Central memory CD8-positive, alpha-beta T cell (primary cell): Measurements from ENCODE around the gene KCNC1.

Source experiments
- ATAC-seq: fragments of 150-1000 bp; cut with Tn5 transposase; replicated peaks from 2 replicates; pipeline ENCODE4 v1.10.0; 2022; ENCODE audit warnings: mild to moderate bottlenecking, moderate FRiP score, moderate number of reproducible peaks; ENCODE audit not compliant: poor library complexity, severe bottlenecking; ENCODE audit errors: extremely low read depth
- DNase-seq, 2 donors: peaks; one replicate each; pipeline ENCODE4 v3.0.0; 2021; ENCODE audit warnings: low spot score in 2 of 2
- H3K27ac Mint-ChIP-seq: one replicate; pipeline ENCODE4 v1.8.0; 2022; ENCODE audit warnings: low read depth, mild to moderate bottlenecking, moderate library complexity, mixed read lengths
- H3K27me3 Mint-ChIP-seq: one replicate; pipeline ENCODE4 v1.8.0; 2022; ENCODE audit warnings: mixed read lengths
- H3K36me3 Mint-ChIP-seq: one replicate; pipeline ENCODE4 v1.8.0; 2022; ENCODE audit warnings: mild to moderate bottlenecking, moderate library complexity, mixed read lengths; ENCODE audit not compliant: insufficient read depth
- H3K4me1 Mint-ChIP-seq: one replicate; pipeline ENCODE4 v1.8.0; 2022; ENCODE audit warnings: mixed read lengths
- H3K4me3 Mint-ChIP-seq: one replicate; pipeline ENCODE4 v1.8.0; 2022; ENCODE audit warnings: mild to moderate bottlenecking, moderate library complexity, mixed read lengths
- H3K9me3 Mint-ChIP-seq: one replicate; pipeline ENCODE4 v1.8.0; 2022; ENCODE audit warnings: mixed read lengths

The KCNC1 gene

DNA sequence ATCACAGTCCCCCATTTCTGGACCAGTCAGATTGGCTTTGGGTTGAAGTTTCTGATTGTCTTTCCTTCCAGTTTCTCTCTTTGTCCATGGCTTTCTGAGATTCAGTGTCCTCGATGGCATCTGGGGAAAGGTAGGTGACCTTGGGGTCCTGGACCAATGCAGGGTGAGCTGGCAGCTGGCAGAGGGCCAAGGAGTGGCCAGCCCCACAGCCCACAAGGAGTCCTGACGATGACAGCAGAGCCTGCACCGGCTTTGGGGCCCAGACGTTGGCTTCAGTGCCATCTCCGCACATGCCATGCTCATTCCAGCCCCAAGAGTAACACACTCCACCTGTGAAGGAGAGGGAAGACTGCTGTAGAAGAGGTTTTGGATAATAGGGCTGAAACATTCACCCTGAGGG is 53.5 kb downstream of the KCNC1 start:
- no peak overlapping the region for H3K4me3 Mint-ChIP-seq
- no peaks in the 10 kb centered on the region for H3K4me1 Mint-ChIP-seq
- no peak overlapping the region for H3K27ac Mint-ChIP-seq
- no peak for DNase-seq
- H3K27me3 Mint-ChIP-seq = no peaks in the 10 kb centered on the region
- ATAC-seq = no peak
- no peaks in the 10 kb centered on the region for H3K9me3 Mint-ChIP-seq
- peaks cover 2% of the 10 kb centered on the region for H3K36me3 Mint-ChIP-seq

DNA sequence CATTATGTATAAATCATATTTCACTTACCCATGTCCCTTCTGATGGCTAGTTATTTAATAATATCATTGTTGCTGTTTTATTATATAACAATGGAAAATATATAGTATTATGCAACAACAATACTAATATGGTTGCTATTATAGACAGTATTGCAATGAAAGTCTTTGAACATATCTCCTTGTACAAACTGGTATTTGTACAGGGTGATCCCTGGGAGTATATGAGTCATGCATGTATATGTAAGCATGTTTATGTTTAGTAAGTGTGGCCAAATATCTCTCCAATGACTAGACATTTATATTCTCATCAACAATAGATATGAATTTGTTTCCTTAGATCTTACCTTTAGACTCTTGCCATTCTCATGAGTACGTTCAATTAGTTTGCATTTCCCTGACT is 55.9 kb downstream of the KCNC1 start:
- Mint-ChIP-seq H3K27ac (no peak overlapping the region), H3K9me3 (no peaks in the 10 kb centered on the region), H3K4me1 (no peaks in the 10 kb centered on the region), H3K27me3 (no peaks in the 10 kb centered on the region), H3K36me3 (peaks cover 2% of the 10 kb centered on the region), H3K4me3 (no peak overlapping the region)
- ATAC-seq = no peak
- no peak for DNase-seq

DNA sequence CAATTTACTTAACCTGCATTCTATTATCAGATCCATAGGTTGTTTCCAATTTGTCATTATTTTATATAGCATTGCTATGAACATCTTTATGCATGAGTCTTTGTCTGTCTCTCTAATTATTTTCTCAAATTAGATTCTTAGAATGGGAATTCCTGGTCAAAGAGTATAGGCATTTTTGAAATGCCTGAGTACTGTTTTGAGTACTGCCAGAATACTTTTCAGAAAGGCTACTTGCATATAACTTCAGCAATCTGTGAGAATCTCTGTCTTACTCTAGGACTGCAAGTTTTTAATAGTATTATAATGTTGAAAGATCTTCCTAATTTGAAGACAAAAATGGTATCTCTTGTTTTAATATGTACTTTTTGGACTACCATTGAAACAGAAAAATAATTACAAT is 56.6 kb downstream of the KCNC1 start:
- Mint-ChIP-seq H3K36me3 (peaks cover 2% of the 10 kb centered on the region), H3K4me3 (no peak overlapping the region), H3K27me3 (no peaks in the 10 kb centered on the region), H3K4me1 (no peaks in the 10 kb centered on the region), H3K9me3 (no peaks in the 10 kb centered on the region), H3K27ac (no peak overlapping the region)
- no peak for ATAC-seq
- DNase-seq = no peak

DNA sequence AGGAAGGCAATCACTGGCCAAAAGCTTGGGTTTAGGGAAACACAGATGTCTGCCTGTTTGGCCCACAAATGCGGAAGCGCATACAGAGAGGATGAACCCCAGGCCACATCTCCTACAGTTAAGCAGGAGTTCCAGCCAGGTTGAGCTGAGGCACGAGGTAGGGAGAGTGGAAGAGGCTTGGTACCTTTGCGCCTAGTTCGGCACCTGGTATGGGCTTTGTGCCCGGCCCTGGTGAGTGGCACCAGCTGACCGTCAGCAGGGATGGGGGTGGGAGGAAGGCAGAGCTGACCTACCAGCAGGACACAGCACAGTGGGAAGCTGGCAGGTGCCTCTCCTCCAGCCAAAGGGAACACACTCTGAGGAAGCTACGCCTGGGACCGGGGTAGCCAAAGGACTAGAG is 57.6 kb downstream of the KCNC1 start:
- Mint-ChIP-seq H3K27ac (no peak overlapping the region), H3K4me3 (no peak overlapping the region), H3K4me1 (no peaks in the 10 kb centered on the region), H3K27me3 (no peaks in the 10 kb centered on the region), H3K36me3 (peaks cover 2% of the 10 kb centered on the region), H3K9me3 (no peaks in the 10 kb centered on the region)
- no peak for ATAC-seq
- no peak for DNase-seq

DNA sequence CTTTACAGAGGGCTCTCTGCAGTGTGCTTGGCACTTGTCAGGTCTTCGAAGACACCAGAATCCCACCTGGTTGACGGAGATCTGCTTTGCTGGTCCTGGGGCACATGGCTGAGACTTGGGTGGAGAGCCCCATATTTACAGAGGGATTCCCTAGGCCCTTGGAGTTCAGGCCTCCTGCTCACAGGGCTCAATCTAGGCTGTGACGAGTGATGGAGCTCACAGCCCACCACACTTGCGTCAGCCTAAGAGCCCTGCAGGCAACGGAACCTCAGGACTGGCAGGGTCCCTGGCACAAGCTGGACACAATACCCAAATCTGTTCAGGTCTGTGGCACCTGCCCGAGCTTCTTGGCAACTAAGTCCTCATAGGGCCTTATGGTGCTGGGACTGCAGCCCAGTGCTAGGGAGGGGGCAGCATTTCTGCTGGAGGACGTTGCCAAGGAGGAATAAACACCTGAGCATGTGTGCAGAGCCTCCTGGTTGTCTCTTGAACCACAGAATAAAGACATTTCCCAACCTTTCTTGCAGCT is 59.1 kb downstream of the KCNC1 start:
- ATAC-seq (no peak), DNase-seq (no peak)
- Mint-ChIP-seq H3K27me3 (no peaks in the 10 kb centered on the region), H3K4me1 (no peaks in the 10 kb centered on the region), H3K9me3 (no peaks in the 10 kb centered on the region), H3K36me3 (peaks cover 5% of the 10 kb centered on the region), H3K27ac (no peak overlapping the region), H3K4me3 (no peak overlapping the region)

DNA sequence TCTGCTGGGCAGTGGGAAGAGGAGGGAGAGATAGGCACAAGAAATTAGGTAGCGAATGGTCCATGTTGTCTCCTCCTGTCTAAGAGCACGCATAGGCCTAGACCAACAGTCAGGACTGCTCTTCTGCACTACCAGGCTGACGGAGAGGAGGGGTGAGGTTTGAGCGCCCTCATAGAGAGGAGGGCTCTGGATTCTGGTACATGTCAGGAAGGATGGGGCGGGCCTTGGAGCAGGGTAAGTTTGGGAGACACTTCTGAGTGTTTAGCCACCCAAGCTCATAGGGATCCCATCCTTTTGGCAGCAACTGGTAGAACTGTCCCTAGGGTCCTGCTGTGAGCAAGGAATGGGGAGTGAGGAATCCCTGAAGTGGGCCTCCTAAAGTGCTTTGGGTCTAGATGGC is 60.4 kb downstream of the KCNC1 start:
- Mint-ChIP-seq H3K4me1 (no peaks in the 10 kb centered on the region), H3K27ac (no peak overlapping the region)
- DNase-seq = no peak

DNA sequence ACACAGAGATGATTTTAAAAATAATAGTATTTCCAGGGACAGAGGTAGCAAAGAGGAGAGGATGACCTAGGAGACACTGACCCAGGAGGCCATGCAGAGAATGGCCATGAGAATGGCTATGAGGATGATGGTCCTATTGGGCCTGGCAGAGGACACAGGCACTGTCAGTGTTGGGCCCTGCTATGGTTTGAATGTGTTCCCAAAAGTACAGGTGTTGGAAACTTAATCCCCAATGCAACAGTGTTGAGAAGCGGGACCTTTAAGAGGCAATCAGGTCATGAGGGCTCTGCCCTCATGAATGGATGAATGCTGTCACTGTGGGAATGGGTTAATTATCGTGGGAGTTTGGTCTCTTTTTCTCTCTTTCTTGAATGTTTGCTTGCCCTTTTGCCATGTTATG is 61.6 kb downstream of the KCNC1 start:
- Mint-ChIP-seq H3K4me1 (no peaks in the 10 kb centered on the region), H3K27ac (no peak overlapping the region), H3K9me3 (no peaks in the 10 kb centered on the region), H3K4me3 (no peak overlapping the region), H3K27me3 (no peaks in the 10 kb centered on the region), H3K36me3 (peaks cover 2% of the 10 kb centered on the region)
- no peak for DNase-seq
- no peak for ATAC-seq

More for the DNA sequence above, 60.4 kb downstream of the KCNC1 start:
- ATAC-seq = no peak
- no peak overlapping the region for H3K4me3 Mint-ChIP-seq
- no peaks in the 10 kb centered on the region for H3K9me3 Mint-ChIP-seq
- peaks cover 5% of the 10 kb centered on the region for H3K36me3 Mint-ChIP-seq
- no peaks in the 10 kb centered on the region for H3K27me3 Mint-ChIP-seq

DNA sequence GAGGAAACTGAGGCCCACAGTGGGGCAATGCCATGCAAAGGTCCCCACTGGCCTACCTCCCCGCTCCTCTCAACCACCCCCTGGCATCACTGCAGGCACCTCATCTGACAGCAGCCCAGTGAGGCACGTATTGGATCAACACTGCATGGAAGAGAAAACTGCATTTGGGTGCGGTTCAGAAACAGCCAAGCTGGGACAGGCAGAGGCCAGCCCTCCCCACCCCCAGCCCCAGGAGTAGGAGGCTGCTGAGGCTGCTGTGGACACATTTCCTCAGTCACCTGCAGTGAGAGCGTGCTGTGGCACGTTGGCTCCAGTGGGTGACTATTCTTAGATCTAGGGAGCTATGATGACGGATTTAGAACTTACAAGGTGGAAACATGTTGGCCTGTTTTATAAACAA is 63.7 kb downstream of the KCNC1 start:
- Mint-ChIP-seq H3K4me1 (no peaks in the 10 kb centered on the region), H3K4me3 (no peak overlapping the region)
- ATAC-seq = no peak

DNA sequence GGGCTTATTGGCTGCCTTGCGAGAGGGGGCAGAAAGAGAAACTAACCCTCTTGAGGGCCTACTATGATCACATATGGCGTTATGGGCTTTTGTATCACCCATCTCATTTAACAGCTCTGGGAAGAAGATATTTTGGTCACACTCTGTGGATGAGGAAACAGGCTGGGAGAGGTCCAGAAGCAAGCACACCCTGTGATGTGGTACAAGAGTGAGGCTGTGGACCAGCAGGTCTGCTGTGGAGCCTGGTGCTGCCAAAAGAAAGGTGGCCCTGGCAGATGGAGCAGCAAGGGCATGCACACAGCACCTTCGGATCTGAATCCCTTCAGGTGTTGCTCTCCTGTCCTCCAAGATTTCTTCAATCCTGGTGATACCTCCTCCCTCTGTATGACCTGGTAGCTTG is 64.1 kb downstream of the KCNC1 start:
- Mint-ChIP-seq H3K4me1 (no peaks in the 10 kb centered on the region), H3K27me3 (no peaks in the 10 kb centered on the region), H3K9me3 (no peaks in the 10 kb centered on the region), H3K4me3 (no peak overlapping the region), H3K36me3 (peaks cover 2% of the 10 kb centered on the region), H3K27ac (no peak overlapping the region)
- no peak for ATAC-seq
- no peak for DNase-seq

More for the DNA sequence above, 63.7 kb downstream of the KCNC1 start:
- Mint-ChIP-seq H3K27me3 (no peaks in the 10 kb centered on the region), H3K36me3 (peaks cover 2% of the 10 kb centered on the region), H3K9me3 (no peaks in the 10 kb centered on the region), H3K27ac (no peak overlapping the region)
- no peak for DNase-seq

DNA sequence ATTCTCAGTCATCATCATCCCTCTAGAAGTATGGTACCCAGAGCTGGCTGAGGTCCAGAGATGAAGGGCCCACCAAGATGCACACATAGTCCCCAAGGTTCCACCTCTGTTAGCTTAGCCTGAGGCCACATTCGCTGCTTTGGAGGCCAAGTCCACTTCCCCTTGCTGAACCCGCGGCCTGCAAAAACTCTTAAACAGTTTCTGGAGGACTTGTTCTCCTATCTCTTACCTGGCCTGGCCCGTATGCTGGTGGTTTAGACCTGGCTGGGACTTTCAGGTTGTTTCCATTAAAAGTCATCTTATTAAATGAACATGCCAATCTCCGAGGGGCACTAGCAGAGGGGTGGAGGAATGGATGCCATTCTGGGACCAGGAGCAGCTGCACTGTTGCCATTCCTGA is 64.6 kb downstream of the KCNC1 start:
- ATAC-seq (no peak), DNase-seq (no peak)
- Mint-ChIP-seq H3K4me1 (no peaks in the 10 kb centered on the region), H3K27ac (no peak overlapping the region), H3K36me3 (peaks cover 2% of the 10 kb centered on the region), H3K27me3 (no peaks in the 10 kb centered on the region), H3K4me3 (no peak overlapping the region), H3K9me3 (no peaks in the 10 kb centered on the region)

DNA sequence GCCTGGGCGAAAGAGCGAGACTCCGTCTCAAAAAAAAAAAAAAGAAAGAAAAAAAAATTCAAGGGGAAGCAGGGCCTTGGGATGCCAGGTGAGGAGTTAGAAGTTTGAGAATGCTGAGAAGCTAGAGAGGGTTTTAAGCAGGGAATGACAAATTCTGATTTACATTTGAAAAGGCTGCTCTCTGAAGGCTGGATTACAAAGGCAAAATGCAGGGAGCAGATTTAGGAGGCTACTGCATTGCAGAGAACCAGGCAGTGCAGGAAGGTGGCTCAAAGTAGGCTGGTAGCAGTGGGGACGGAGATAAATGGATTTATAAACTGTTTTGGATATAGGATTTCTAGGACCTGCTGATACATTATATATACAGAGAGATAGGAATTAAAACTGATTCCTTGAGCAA is 66.6 kb downstream of the KCNC1 start:
- Mint-ChIP-seq H3K27me3 (no peaks in the 10 kb centered on the region), H3K36me3 (peaks cover 2% of the 10 kb centered on the region), H3K27ac (no peak overlapping the region), H3K4me3 (no peak overlapping the region), H3K9me3 (no peaks in the 10 kb centered on the region), H3K4me1 (no peaks in the 10 kb centered on the region)
- ATAC-seq = no peak
- DNase-seq = no peak

DNA sequence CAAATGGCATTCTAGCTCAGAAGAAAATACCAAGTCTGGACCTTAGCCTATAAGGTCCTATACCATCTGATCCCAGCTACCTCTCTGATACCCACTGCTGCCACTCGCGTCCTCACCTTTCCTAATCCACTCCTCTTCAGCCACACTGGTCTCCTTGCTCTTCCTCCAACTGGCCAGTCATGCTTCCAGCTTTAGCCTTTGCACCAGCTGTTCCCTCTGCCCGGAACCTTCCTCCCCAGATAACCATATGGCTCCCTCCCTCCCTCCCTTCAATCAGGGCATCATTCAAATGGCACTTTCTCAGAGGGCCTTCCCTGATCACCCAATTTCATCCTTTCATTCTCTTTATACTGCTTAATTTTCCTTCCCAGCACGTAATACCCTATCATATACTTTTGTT is 67.9 kb downstream of the KCNC1 start:
- H3K9me3 Mint-ChIP-seq = no peaks in the 10 kb centered on the region
- ATAC-seq (no peak), DNase-seq (no peak)
- H3K4me1 Mint-ChIP-seq = no peaks in the 10 kb centered on the region
- no peaks in the 10 kb centered on the region for H3K27me3 Mint-ChIP-seq
- H3K4me3 Mint-ChIP-seq = no peak overlapping the region
- H3K36me3 Mint-ChIP-seq = peaks cover 2% of the 10 kb centered on the region
- H3K27ac Mint-ChIP-seq = no peak overlapping the region

DNA sequence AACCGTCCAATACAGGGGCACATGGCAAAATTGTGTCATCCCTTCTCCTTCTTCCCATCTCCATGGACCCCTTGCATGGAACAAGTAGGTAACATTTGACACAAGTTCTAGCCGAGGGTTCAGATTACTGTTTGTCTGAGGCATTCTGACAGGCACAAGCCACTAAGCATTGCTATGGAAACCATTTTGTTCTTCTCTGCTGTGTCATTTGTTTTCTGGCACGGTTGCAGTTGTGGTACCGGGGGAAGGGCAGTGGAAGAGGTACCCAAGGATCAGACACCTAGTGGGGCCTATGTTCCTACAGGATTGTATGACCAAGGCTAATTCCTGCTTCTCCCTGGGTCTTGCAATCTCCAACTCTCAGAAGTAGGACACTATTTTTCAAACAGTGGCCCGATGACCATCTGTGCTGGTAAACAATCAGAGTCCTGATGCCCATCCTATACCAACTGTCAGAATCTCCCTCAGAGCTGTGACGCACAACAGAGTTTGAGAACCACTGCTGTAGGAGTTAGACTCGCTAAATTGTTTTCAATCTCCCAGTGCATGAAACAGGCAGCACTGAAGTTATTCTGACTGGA is 69.3 kb downstream of the KCNC1 start:
- Mint-ChIP-seq H3K27me3 (no peaks in the 10 kb centered on the region), H3K4me3 (no peak overlapping the region), H3K27ac (no peak overlapping the region), H3K4me1 (peaks cover 1% of the 10 kb centered on the region), H3K9me3 (no peaks in the 10 kb centered on the region), H3K36me3 (no peaks in the 10 kb centered on the region)
- ATAC-seq (no peak), DNase-seq (no peak)

DNA sequence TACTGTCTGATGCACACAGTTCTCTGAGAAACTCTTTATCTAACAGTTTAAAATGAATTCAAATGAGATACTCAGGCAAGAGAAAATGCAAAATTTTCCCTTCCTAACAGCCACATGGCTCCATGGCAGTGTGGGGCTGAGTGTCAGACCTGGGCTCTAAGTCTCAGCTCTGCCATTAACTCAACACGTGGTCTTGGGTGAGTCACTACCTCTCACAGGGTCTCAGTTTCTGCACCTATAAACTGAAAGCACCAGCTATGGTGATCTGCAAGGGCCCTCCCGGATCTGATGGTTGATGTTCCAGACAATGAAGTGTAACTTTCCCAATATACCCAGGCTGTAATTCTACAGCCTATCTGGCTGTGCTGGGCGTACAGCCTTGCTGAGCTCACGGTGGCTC is 70.5 kb downstream of the KCNC1 start:
- Mint-ChIP-seq H3K27ac (no peak overlapping the region), H3K4me1 (peaks cover 9% of the 10 kb centered on the region), H3K27me3 (no peaks in the 10 kb centered on the region), H3K36me3 (peaks cover 3% of the 10 kb centered on the region), H3K9me3 (no peaks in the 10 kb centered on the region), H3K4me3 (no peak overlapping the region)
- DNase-seq (no peak), ATAC-seq (no peak)
